SK-N-SH treated with all-trans-retinoic acid at 6 μM for 48 hours (cell line): ENCODE data around the gene BPI.

ENCODE experiments used
- ARNTL ChIP-seq: fragments of 450-650 bp; formaldehyde crosslinking; IDR thresholded peaks from 2 replicates; pipeline ENCODE4 v1.5.0; 2020; ENCODE audit warnings: low read depth, mild to moderate bottlenecking, moderate library complexity, borderline replicate concordance
- BACH2 ChIP-seq: fragments of 250-450 bp; sonication (Bioruptor Pico); IDR thresholded peaks from 2 replicates; pipeline ENCODE4 v1.9.0; 2021; ENCODE audit warnings: mild to moderate bottlenecking, borderline replicate concordance
- CREB5 ChIP-seq: fragments of 250-450 bp; sonication (Bioruptor Pico); IDR thresholded peaks from 2 replicates; pipeline ENCODE4 v1.5.1; 2020; ENCODE audit warnings: low read depth, mild to moderate bottlenecking, moderate library complexity
- CSDC2 ChIP-seq: fragments of 250-450 bp; sonication (Bioruptor Pico); IDR thresholded peaks from 2 replicates; pipeline ENCODE4 v1.5.0; 2020; ENCODE audit warnings: mild to moderate bottlenecking, moderate library complexity
- ESRRG ChIP-seq: fragments of 250-450 bp; sonication (Bioruptor Pico); IDR thresholded peaks from 2 replicates; pipeline ENCODE4 v1.6.1; 2021; ENCODE audit warnings: mild to moderate bottlenecking
- OSR1 ChIP-seq: fragments of 250-450 bp; sonication (Bioruptor Pico); IDR thresholded peaks from 2 replicates; pipeline ENCODE4 v1.8.0; 2022; ENCODE audit warnings: moderate library complexity, mild to moderate bottlenecking, inconsistent platforms
- PATZ1 ChIP-seq: fragments of 250-450 bp; sonication (Bioruptor Pico); IDR thresholded peaks from 2 replicates; pipeline ENCODE4 v1.8.0; 2020; ENCODE audit warnings: mild to moderate bottlenecking, moderate library complexity, borderline replicate concordance
- PPARA ChIP-seq: fragments of 250-450 bp; sonication (Bioruptor Pico); IDR thresholded peaks from 2 replicates; pipeline ENCODE4 v1.5.0; 2020; ENCODE audit warnings: mild to moderate bottlenecking, borderline replicate concordance
- SNAI2 ChIP-seq: fragments of 250-450 bp; sonication (Bioruptor Pico); IDR thresholded peaks from 2 replicates; pipeline ENCODE4 v1.5.0; 2020; ENCODE audit warnings: mild to moderate bottlenecking, moderate library complexity
- TCF4 ChIP-seq: fragments of 250-450 bp; sonication (Bioruptor Pico); IDR thresholded peaks from 2 replicates; pipeline ENCODE4 v1.8.0; 2021; ENCODE audit warnings: mild to moderate bottlenecking, moderate library complexity, borderline replicate concordance
- TOX ChIP-seq: fragments of 250-450 bp; sonication (Bioruptor Pico); IDR thresholded peaks from 2 replicates; pipeline ENCODE4 v1.8.0; 2021; ENCODE audit warnings: mild to moderate bottlenecking, moderate library complexity, borderline replicate concordance
- ZFP3 ChIP-seq: fragments of 250-450 bp; sonication (Bioruptor Pico); IDR thresholded peaks from 2 replicates; pipeline ENCODE4 v1.5.0; 2020; ENCODE audit warnings: mild to moderate bottlenecking, moderate library complexity
- ZFP30 ChIP-seq: fragments of 450-650 bp; formaldehyde crosslinking; IDR thresholded peaks from 2 replicates; pipeline ENCODE4 v1.5.0; 2022; ENCODE audit warnings: mild to moderate bottlenecking, moderate library complexity
- ZNF8 ChIP-seq: fragments of 450-650 bp; formaldehyde crosslinking; IDR thresholded peaks from 2 replicates; pipeline ENCODE4 v1.5.0; 2020; ENCODE audit warnings: mild to moderate bottlenecking, moderate library complexity

GRCh38 chr20:38303908-38304379, at the start of gene BPI:
- TF ChIP-seq ZFP3 (CRISPR knock-in tag) (no peak), ZNF8 (CRISPR knock-in tag) (no peak), PPARA (CRISPR knock-in tag) (no peak), OSR1 (no peak), ESRRG (CRISPR knock-in tag) (no peak), CREB5 (CRISPR knock-in tag) (no peak), ARNTL (no peak), PATZ1 (CRISPR knock-in tag) (no peak), ZFP30 (CRISPR knock-in tag) (no peak), BACH2 (no peak), TOX (CRISPR knock-in tag) (no peak), CSDC2 (no peak), SNAI2 (CRISPR knock-in tag) (no peak), TCF4 (CRISPR knock-in tag) (no peak)
